GM12878 (cell line): ENCODE measurements around the gene INPP1. TPM values are rescaled to one million over a fixed set of nuclear protein-coding genes. Genes with fewer than 3 reads are reported as not detected.

ENCODE experiments used
- ATAC-seq: fragments of 200-7000 bp; cut with Tn5 transposase; 3 replicates; pipeline ENCODE4 v1.9.1; 2020; ENCODE audit warnings: mild to moderate bottlenecking, moderate library complexity
- BruUV-seq: library from RNA; stranded (reverse); fragments of 400-500 nt; replicated peaks from 2 replicates; lab custom pipeline; 2021; lab: Mats Ljungman, UMichigan
- CTCF ChIA-PET: fragments of 300-600 bp; sonication (Branson Sonifier 250); formaldehyde crosslinking; extraction: SDS; loops from one replicate; lab custom pipeline; 2021; ENCODE audit warnings: inconsistent platforms; lab: Yijun Ruan, JAX
- POLR2A ChIA-PET: fragments of 350-600 bp; formaldehyde crosslinking; extraction: SDS; loops from one replicate; lab custom pipeline; 2021; ENCODE audit warnings: inconsistent platforms; lab: Charles Lee
- RAD21 ChIA-PET: fragments of 300-600 bp; sonication (Branson Sonifier 250); formaldehyde crosslinking; loops from one replicate; lab custom pipeline; 2023; ENCODE audit warnings: antibody characterized with exemption; ENCODE audit not compliant: unreplicated experiment; lab: Charles Lee
- SMC1A ChIA-PET: fragments of 300-600 bp; sonication (Branson Sonifier 250); formaldehyde crosslinking; loops from one replicate; lab custom pipeline; 2023; ENCODE audit not compliant: unreplicated experiment, uncharacterized antibody; lab: Charles Lee
- DNase-seq: peaks from one replicate; pipeline ENCODE4 v3.0.0-alpha.2; 2011; ENCODE audit warnings: low read depth, low spot score
- FAIRE-seq: peaks from 3 replicates; lab custom pipeline; 2011; peaks lifted over from hg19 to GRCh38; lab: Jason Lieb, UNC
- H2AFZ ChIP-seq: 2 replicates; pipeline ENCODE4 v1.6.0; 2011; ENCODE audit warnings: low read depth, low read length, control low read depth; ENCODE audit not compliant: control insufficient read depth
- H3K27ac ChIP-seq: 2 replicates; pipeline ENCODE4 v1.5.1; 2011; ENCODE audit warnings: control low read depth; ENCODE audit not compliant: control insufficient read depth, insufficient read depth
- H3K27me3 ChIP-seq, 2 experiments: replicated peaks in 1 of 2; 2 replicates each; pipeline versions ENCODE4 v1.6.0 to v1.6.1; 2011; ENCODE audit warnings: low read length in 1 of 2; ENCODE audit not compliant: control insufficient read depth in 2 of 2, insufficient read depth in 2 of 2
- H3K36me3 ChIP-seq, 2 experiments: 2 replicates each; pipeline ENCODE4 v1.5.1; 2011; ENCODE audit warnings: low read length in 1 of 2; ENCODE audit not compliant: control insufficient read depth in 2 of 2, insufficient read depth in 2 of 2
- H3K4me1 ChIP-seq: 2 replicates; pipeline ENCODE4 v1.6.1; 2011; ENCODE audit warnings: mild to moderate bottlenecking, low read length, moderate library complexity, mixed read lengths; ENCODE audit not compliant: control insufficient read depth, insufficient read depth
- H3K4me2 ChIP-seq: 2 replicates; pipeline ENCODE4 v1.6.0; 2011; ENCODE audit warnings: control low read depth; ENCODE audit not compliant: control insufficient read depth, insufficient read depth
- H3K4me3 ChIP-seq: fragments of 200-600 bp; sonication (generic); 2 replicates; pipeline ENCODE4 v1.5.1; 2016
- H3K79me2 ChIP-seq: 2 replicates; pipeline ENCODE4 v1.6.0; 2011; ENCODE audit warnings: low read length; ENCODE audit not compliant: control insufficient read depth, insufficient read depth
- H3K9ac ChIP-seq: 2 replicates; pipeline ENCODE4 v1.8.0; 2011; ENCODE audit warnings: low read length, control low read depth, mixed read lengths; ENCODE audit not compliant: control insufficient read depth, insufficient read depth
- H3K9me3 ChIP-seq: replicated peaks from 3 replicates; pipeline ENCODE4 v1.5.1; 2011; ENCODE audit warnings: mild to moderate bottlenecking, low read length; ENCODE audit not compliant: control insufficient read depth, insufficient read depth
- H4K20me1 ChIP-seq: 2 replicates; pipeline ENCODE4 v1.6.0; 2011; ENCODE audit not compliant: control insufficient read depth, insufficient read depth
- ASH2L ChIP-seq: fragments of 300-600, 200-600 bp; sonication (generic); IDR thresholded peaks from 2 replicates; pipeline ENCODE4 v1.6.1; 2017; ENCODE audit warnings: low read depth, mild to moderate bottlenecking, borderline replicate concordance
- BMI1 ChIP-seq: fragments of 450-650 bp; IDR thresholded peaks from 2 replicates; pipeline ENCODE4 v1.6.1; 2016; ENCODE audit warnings: mild to moderate bottlenecking, moderate library complexity, borderline replicate concordance
- EP300 ChIP-seq, 2 experiments: fragments of 150-350 bp in 1 of 2; IDR thresholded peaks; 2 replicates each; pipeline ENCODE4 v1.6.1; 2011 to 2012; ENCODE audit warnings: low read depth in 2 of 2, low read length in 2 of 2, borderline replicate concordance in 1 of 2, improper control_type of control experiment in 1 of 2, inconsistent platforms in 1 of 2; ENCODE audit not compliant: control insufficient read depth in 1 of 2
- ESRRA ChIP-seq: IDR thresholded peaks from 2 replicates; pipeline ENCODE4 v1.6.1; 2012; ENCODE audit warnings: mild to moderate bottlenecking, low read length, improper control_type of control experiment
- GATAD2B ChIP-seq: fragments of 450-650 bp; conservative IDR thresholded peaks from 2 replicates; pipeline ENCODE4 v1.6.1; 2017; ENCODE audit warnings: low read depth, mild to moderate bottlenecking, moderate library complexity
- IKZF2 ChIP-seq, 2 experiments: fragments of 450-650 bp; IDR thresholded peaks; 2 replicates each; pipeline ENCODE4 v1.6.1; 2017; ENCODE audit warnings: mild to moderate bottlenecking in 2 of 2, moderate library complexity in 2 of 2
- IRF4 ChIP-seq: IDR thresholded peaks from 2 replicates; pipeline ENCODE4 v1.6.1; 2011; ENCODE audit warnings: low read depth, low read length
- JUNB ChIP-seq: IDR thresholded peaks from 2 replicates; pipeline ENCODE4 v1.6.1; 2016; ENCODE audit warnings: antibody characterized with exemption, mild to moderate bottlenecking
- KAT2A ChIP-seq: conservative IDR thresholded peaks from 2 replicates; pipeline ENCODE4 v1.6.1; 2011; ENCODE audit warnings: low read depth, low read length; ENCODE audit not compliant: control insufficient read depth
- NFYA ChIP-seq: IDR thresholded peaks from 2 replicates; pipeline ENCODE4 v1.6.1; 2011; ENCODE audit warnings: low read depth, mild to moderate bottlenecking, low read length, improper control_type of control experiment, borderline replicate concordance
- NR2C2 ChIP-seq: IDR thresholded peaks from 2 replicates; pipeline ENCODE4 v1.6.1; 2011; ENCODE audit warnings: borderline replicate concordance, low read depth; ENCODE audit not compliant: control insufficient read depth, insufficient read length
- NRF1 ChIP-seq: conservative IDR thresholded peaks from 2 replicates; pipeline ENCODE4 v1.6.1; 2011; ENCODE audit warnings: mild to moderate bottlenecking, low read depth, low read length, improper control_type of control experiment
- SIN3A ChIP-seq: IDR thresholded peaks from 2 replicates; pipeline ENCODE4 v1.6.1; 2012; ENCODE audit warnings: low read depth, low read length, improper control_type of control experiment
- TCF7 ChIP-seq: IDR thresholded peaks from 2 replicates; pipeline ENCODE4 v1.6.1; 2014; ENCODE audit warnings: antibody characterized with exemption, borderline replicate concordance
- ZNF384 ChIP-seq: IDR thresholded peaks from 2 replicates; pipeline ENCODE4 v1.6.1; 2012; ENCODE audit warnings: low read depth, mild to moderate bottlenecking, low read length, improper control_type of control experiment, borderline replicate concordance
- WGBS: methylation state at CpG from one replicate; pipeline ENCODE4 v1.1.6; 2016; ENCODE audit warnings: low lambda C conversion rate; ENCODE audit not compliant: insufficient replicate concordance, insufficient coverage; ENCODE audit errors: missing lambda C conversion rate; 5-methylcytosine and 5-hydroxymethylcytosine counted together
- in situ Hi-C: fragments of 300-500 bp; cut with MboI; formaldehyde crosslinking; loops from 9 replicates; pipeline ENCODE4 v1.14.3; 2018; ENCODE audit warnings: mixed read lengths
- intact Hi-C: fragments of 100-400 bp; cut with micrococcal nuclease; formaldehyde crosslinking; loops from one replicate; pipeline ENCODE4 v1.14.2; 2022; ENCODE audit not compliant: unreplicated experiment
- polyA plus RNA-seq, 11 experiments: library from polyadenylated mRNA; depleted of rRNA in 4 of 11; unstranded in 6 of 11; stranded (reverse) in 5 of 11; fragments of >200 nt; fragmentation: Nextera tagmentation in 4 of 11; fragmentation: Illumina TruSeq in 1 of 11; extraction: Ambion mirVana in 4 of 11; extraction: Trizol in 1 of 11; gene quantifications; 1 replicate in 1 of 11; 2 replicates in 10 of 11; pipeline versions ENCODE4 v1.2.1 to v1.2.3, GENCODE V29; 2011 to 2016; ENCODE audit warnings: inconsistent platforms in 2 of 11, missing spikeins in 2 of 11, low read depth in 1 of 11
- total RNA-seq, 4 experiments: library from RNA; depleted of rRNA in 3 of 4; stranded (reverse); fragments of >200 nt in 3 of 4; fragmentation: Illumina TruSeq in 1 of 4; extraction: Trizol in 1 of 4; gene quantifications; 2 replicates each; pipeline versions ENCODE4 v1.2.1 to v1.2.3, GENCODE V29; 2013 to 2021
- TF ChIP-seq, protein P1 (sequence below): fragments of 450-650 bp; IDR thresholded peaks from 2 replicates; pipeline ENCODE4 v1.6.1; 2017; ENCODE audit warnings: antibody characterized with exemption, mild to moderate bottlenecking, moderate library complexity
- TF ChIP-seq, protein P2 (sequence below): fragments of 450-650 bp; IDR thresholded peaks from 2 replicates; pipeline ENCODE4 v1.6.1; 2017; ENCODE audit warnings: low read depth, mild to moderate bottlenecking, moderate library complexity
- TF ChIP-seq, protein P3 (sequence below), 3 experiments: IDR thresholded peaks in 2 of 3; conservative IDR thresholded peaks in 1 of 3; 2 replicates each; pipeline ENCODE4 v1.5.1; 2011; ENCODE audit warnings: low read depth in 3 of 3, low read length in 3 of 3, mild to moderate bottlenecking in 3 of 3, control low read depth in 2 of 3, moderate library complexity in 2 of 3, inconsistent platforms in 1 of 3, mixed read lengths in 1 of 3; ENCODE audit not compliant: control insufficient read depth in 2 of 3, insufficient read depth in 1 of 3; ENCODE audit errors: extremely low read depth in 1 of 3

The INPP1 gene
- total and polyA plus RNA-seq, 10 of the 15 experiments (the other 5 are each of a cell fraction or from before 2014, with no cell fraction given) = 3.3 to 17.9 (median 11.1) TPM

DNA sequence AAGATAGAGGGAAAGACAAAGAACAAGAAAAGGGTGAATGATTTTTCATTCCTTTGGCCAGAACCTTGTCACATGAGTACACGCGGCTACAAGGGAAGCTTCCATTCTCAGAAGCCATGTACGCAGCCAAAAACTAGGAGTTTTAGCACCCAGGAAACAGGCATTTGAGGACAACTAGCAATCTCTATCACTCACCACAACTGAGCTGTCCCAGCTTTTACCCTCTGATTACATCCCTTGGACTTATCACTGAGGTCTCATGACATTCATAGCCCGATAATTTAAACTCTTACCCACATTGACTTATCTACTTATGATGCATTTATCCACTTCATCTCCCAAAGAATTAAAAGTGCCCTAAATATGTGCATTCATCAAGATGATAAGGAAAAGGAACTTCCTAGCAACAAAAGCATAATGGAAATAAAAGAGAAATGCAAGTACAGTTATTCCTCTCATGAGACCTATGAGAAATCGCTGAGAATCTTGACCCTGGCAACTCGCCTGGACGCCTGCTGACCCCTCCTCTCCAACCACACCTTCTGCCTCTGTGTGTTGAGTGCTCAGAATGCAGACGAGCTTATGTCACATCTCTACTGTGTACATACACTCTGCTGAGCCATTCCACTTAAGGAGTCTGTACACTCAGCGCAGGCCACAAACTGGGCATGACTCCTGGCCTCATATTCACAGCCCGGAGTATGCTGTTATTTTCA is 36.0 kb downstream of the INPP1 start:
- 81% methylated on average over 10 of the region's 10 CpGs for WGBS
- intact Hi-C loops (no loop called here), in situ Hi-C loops (no loop called here)
- SMC1A ChIA-PET = interaction anchor here (1.0 kb wide), 1 partner anchor 302 kb away, joined by 3 read pairs; no protein-coding TSS in a partner anchor
- Histone ChIP-seq H3K36me3 (no peaks in the 10 kb centered on the region), H3K27ac (no peak overlapping the region), H3K79me2 (no peaks in the 10 kb centered on the region), H3K27me3 (no peaks in the 10 kb centered on the region), H2AFZ (no peak overlapping the region), H3K4me1 (no peaks in the 10 kb centered on the region), H4K20me1 (no peaks in the 10 kb centered on the region), H3K4me2 (no peak overlapping the region), H3K9me3 (no peaks in the 10 kb centered on the region), H3K4me3 (no peak overlapping the region), H3K9ac (no peak overlapping the region)
- RAD21 ChIA-PET = no interaction called here
- POLR2A ChIA-PET = interaction anchor here (0.5 kb wide), 1 partner anchor 669 kb away, joined by 4 read pairs; no protein-coding TSS in a partner anchor
- no TSS peak for BruUV-seq
- ATAC-seq (no peak), FAIRE-seq (no peak), DNase-seq (no peak)
- CTCF ChIA-PET = interaction anchor here (2.4 kb wide), 1 partner anchor 35 kb away, joined by 9 read pairs; no protein-coding TSS in a partner anchor
- TF ChIP-seq EP300 (IDR thresholded peaks at IDR 0.05; ENCODE audit: borderline replicate concordance in 1 of 2, control insufficient read depth in 1 of 2, low read depth in 2 of 2, low read length in 2 of 2) (no peak), IKZF2 (IDR thresholded peaks at IDR 0.05) (no peak), IRF4 (no peak), ESRRA (no peak), NRF1 (no peak), KAT2A (no peak), ZNF384 (no peak), JUNB (no peak), NR2C2 (no peak), NFYA (no peak), SIN3A (no peak), ASH2L (no peak), TCF7 (no peak), BMI1 (no peak), GATAD2B (no peak)
- TF ChIP-seq, protein P1, sequence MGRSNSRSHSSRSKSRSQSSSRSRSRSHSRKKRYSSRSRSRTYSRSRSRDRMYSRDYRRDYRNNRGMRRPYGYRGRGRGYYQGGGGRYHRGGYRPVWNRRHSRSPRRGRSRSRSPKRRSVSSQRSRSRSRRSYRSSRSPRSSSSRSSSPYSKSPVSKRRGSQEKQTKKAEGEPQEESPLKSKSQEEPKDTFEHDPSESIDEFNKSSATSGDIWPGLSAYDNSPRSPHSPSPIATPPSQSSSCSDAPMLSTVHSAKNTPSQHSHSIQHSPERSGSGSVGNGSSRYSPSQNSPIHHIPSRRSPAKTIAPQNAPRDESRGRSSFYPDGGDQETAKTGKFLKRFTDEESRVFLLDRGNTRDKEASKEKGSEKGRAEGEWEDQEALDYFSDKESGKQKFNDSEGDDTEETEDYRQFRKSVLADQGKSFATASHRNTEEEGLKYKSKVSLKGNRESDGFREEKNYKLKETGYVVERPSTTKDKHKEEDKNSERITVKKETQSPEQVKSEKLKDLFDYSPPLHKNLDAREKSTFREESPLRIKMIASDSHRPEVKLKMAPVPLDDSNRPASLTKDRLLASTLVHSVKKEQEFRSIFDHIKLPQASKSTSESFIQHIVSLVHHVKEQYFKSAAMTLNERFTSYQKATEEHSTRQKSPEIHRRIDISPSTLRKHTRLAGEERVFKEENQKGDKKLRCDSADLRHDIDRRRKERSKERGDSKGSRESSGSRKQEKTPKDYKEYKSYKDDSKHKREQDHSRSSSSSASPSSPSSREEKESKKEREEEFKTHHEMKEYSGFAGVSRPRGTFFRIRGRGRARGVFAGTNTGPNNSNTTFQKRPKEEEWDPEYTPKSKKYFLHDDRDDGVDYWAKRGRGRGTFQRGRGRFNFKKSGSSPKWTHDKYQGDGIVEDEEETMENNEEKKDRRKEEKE = no peak
- TF ChIP-seq, protein P2, sequence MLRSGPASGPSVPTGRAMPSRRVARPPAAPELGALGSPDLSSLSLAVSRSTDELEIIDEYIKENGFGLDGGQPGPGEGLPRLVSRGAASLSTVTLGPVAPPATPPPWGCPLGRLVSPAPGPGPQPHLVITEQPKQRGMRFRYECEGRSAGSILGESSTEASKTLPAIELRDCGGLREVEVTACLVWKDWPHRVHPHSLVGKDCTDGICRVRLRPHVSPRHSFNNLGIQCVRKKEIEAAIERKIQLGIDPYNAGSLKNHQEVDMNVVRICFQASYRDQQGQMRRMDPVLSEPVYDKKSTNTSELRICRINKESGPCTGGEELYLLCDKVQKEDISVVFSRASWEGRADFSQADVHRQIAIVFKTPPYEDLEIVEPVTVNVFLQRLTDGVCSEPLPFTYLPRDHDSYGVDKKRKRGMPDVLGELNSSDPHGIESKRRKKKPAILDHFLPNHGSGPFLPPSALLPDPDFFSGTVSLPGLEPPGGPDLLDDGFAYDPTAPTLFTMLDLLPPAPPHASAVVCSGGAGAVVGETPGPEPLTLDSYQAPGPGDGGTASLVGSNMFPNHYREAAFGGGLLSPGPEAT = no peak
- TF ChIP-seq, protein P3, sequence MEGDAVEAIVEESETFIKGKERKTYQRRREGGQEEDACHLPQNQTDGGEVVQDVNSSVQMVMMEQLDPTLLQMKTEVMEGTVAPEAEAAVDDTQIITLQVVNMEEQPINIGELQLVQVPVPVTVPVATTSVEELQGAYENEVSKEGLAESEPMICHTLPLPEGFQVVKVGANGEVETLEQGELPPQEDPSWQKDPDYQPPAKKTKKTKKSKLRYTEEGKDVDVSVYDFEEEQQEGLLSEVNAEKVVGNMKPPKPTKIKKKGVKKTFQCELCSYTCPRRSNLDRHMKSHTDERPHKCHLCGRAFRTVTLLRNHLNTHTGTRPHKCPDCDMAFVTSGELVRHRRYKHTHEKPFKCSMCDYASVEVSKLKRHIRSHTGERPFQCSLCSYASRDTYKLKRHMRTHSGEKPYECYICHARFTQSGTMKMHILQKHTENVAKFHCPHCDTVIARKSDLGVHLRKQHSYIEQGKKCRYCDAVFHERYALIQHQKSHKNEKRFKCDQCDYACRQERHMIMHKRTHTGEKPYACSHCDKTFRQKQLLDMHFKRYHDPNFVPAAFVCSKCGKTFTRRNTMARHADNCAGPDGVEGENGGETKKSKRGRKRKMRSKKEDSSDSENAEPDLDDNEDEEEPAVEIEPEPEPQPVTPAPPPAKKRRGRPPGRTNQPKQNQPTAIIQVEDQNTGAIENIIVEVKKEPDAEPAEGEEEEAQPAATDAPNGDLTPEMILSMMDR (IDR thresholded peaks at IDR 0.05 in 2 of 3, conservative IDR thresholded peaks at IDR 0.05 in 1 of 3; ENCODE audit: control insufficient read depth in 2 of 3, extremely low read depth in 1 of 3, insufficient read depth in 1 of 3, low read depth in 3 of 3, low read length in 3 of 3) = no peak
